HG03064 (cell line): Measurements from ENCODE around the gene DENND4A.
A peak's percentile ranks its signal among the peaks of the same experiment; 100 is the strongest.
"Not testable (repeated sequence)": the region's sequence is repeated elsewhere in the genome, so short reads cannot be mapped to it uniquely, and the experiment has no call there.

Experiments used
- ATAC-seq: cut with Tn5 transposase; IDR thresholded peaks from one replicate; pipeline ENCODE4 v1.9.1; 2021; ENCODE audit warnings: low read depth; ENCODE audit not compliant: unreplicated experiment

The DENND4A gene

GRCh38 chr15:65819563-65819960 is 27.5 kb upstream of the DENND4A start:
- ATAC-seq = no peak

GRCh38 chr15:65818927-65819562 is 27.0 kb upstream of the DENND4A start:
- peak; percentile 57 for ATAC-seq

GRCh38 chr15:65816441-65816840 is 24.3 kb upstream of the DENND4A start:
- ATAC-seq = no peak

GRCh38 chr15:65816008-65816407 is 23.9 kb upstream of the DENND4A start:
- ATAC-seq = not testable (repeated sequence)

GRCh38 chr15:65814271-65814670 is 22.2 kb upstream of the DENND4A start:
- ATAC-seq = not testable (repeated sequence)

- ATAC-seq = no peak
Observed at GRCh38 chr15:65812916-65813315, 20.8 kb upstream of the DENND4A start.

GRCh38 chr15:65812467-65812866 is 20.4 kb upstream of the DENND4A start:
- no peak for ATAC-seq

GRCh38 chr15:65811835-65812234 is 19.7 kb upstream of the DENND4A start:
- no peak for ATAC-seq

GRCh38 chr15:65811011-65811733 is 19.1 kb upstream of the DENND4A start:
- ATAC-seq = not testable (repeated sequence)

- ATAC-seq = no peak
Observed at GRCh38 chr15:65806397-65806796, 14.3 kb upstream of the DENND4A start.

GRCh38 chr15:65805019-65805745 is 13.1 kb upstream of the DENND4A start:
- ATAC-seq = no peak

- no peak for ATAC-seq
Observed at GRCh38 chr15:65804252-65804931, 12.3 kb upstream of the DENND4A start.

GRCh38 chr15:65801229-65801805 is 9.2 kb upstream of the DENND4A start:
- ATAC-seq = no peak

GRCh38 chr15:65796610-65797078 is 4.6 kb upstream of the DENND4A start:
- no peak for ATAC-seq

GRCh38 chr15:65795663-65796216 is 3.6 kb upstream of the DENND4A start:
- ATAC-seq = no peak

- ATAC-seq = no peak
Observed at GRCh38 chr15:65793818-65794104, 1.7 kb upstream of the DENND4A start.

- no peak for ATAC-seq
Observed at GRCh38 chr15:65792988-65793817, 1.1 kb upstream of the DENND4A start.

- peak; percentile 36 for ATAC-seq
Observed at GRCh38 chr15:65791335-65792137, 557 bp downstream of the DENND4A start.
